ENCODE results near the gene NEMF.

DNA sequence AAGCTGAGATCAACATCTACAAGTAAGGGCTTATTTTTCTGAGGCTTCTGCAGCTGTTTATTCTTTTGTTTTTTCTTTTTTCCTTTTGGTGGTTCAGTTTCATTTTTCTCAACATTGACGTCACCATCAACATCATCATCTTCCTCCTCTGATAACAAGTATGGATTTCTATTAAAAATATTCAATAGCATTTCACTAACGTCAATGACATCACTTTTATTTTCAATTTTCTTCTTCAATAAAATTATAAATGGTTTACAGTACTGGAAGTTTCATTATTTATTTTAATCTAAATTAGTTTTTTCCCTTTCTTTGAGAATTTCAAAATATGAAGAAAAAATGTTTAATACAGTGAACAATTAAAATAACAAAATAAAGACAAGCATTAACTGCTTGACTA lies 23.9 kb downstream of the NEMF start:
- TF ChIP-seq POLR2A (IDR thresholded peaks at IDR 0.05) = no peak
- TF ChIP-seq, protein P1, sequence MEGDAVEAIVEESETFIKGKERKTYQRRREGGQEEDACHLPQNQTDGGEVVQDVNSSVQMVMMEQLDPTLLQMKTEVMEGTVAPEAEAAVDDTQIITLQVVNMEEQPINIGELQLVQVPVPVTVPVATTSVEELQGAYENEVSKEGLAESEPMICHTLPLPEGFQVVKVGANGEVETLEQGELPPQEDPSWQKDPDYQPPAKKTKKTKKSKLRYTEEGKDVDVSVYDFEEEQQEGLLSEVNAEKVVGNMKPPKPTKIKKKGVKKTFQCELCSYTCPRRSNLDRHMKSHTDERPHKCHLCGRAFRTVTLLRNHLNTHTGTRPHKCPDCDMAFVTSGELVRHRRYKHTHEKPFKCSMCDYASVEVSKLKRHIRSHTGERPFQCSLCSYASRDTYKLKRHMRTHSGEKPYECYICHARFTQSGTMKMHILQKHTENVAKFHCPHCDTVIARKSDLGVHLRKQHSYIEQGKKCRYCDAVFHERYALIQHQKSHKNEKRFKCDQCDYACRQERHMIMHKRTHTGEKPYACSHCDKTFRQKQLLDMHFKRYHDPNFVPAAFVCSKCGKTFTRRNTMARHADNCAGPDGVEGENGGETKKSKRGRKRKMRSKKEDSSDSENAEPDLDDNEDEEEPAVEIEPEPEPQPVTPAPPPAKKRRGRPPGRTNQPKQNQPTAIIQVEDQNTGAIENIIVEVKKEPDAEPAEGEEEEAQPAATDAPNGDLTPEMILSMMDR (IDR thresholded peaks at IDR 0.05) = no peak

Data from right lobe of liver (tissue), 4 donors.